Suprapubic skin (tissue), 4 donors: Measurements from ENCODE around the gene PTPRN2.

ENCODE experiments used
- CTCF ChIP-seq, 2 donors: fragments of 200-600 bp in 1 of 2; fragments of 450-650 bp in 1 of 2; sonication (generic) in 1 of 2; IDR thresholded peaks; one replicate each; pipeline ENCODE4 v1.5.1; 2016 to 2019; ENCODE audit warnings: antibody characterized with exemption in 2 of 2, mild to moderate bottlenecking in 1 of 2, moderate library complexity in 1 of 2
- POLR2A ChIP-seq, 2 donors: fragments of 450-650 bp; IDR thresholded peaks; one replicate each; pipeline ENCODE4 v1.6.1; 2017; ENCODE audit warnings: antibody characterized with exemption in 2 of 2, mild to moderate bottlenecking in 2 of 2, moderate library complexity in 2 of 2
- POLR2AphosphoS5 ChIP-seq, 3 donors: sonication (generic); formaldehyde crosslinking; IDR thresholded peaks; one replicate each; pipeline ENCODE4 v1.6.1; 2017; ENCODE audit warnings: antibody characterized with exemption in 3 of 3

- no peak for TF ChIP-seq CTCF (IDR thresholded peaks at IDR 0.05)
- TF ChIP-seq POLR2AphosphoS5 (IDR thresholded peaks at IDR 0.05), result no peak
- no peak for TF ChIP-seq POLR2A (IDR thresholded peaks at IDR 0.05)
Observed at GRCh38 chr7:157567666-157568065, 1020.0 kb downstream of the PTPRN2 start.
